Parathyroid adenoma (tissue), 2 donors: ENCODE results near the gene FKBP4.

Source experiments
- H2AFZ ChIP-seq: fragments of 300-600 bp; sonication (generic); one replicate; pipeline ENCODE4 v1.7.0; 2017; ENCODE audit warnings: antibody characterized with exemption, mild to moderate bottlenecking
- H3K27ac ChIP-seq: fragments of 300-600 bp; sonication (generic); one replicate; pipeline ENCODE4 v1.7.0; 2017
- H3K27me3 ChIP-seq: fragments of 300-600 bp; sonication (generic); one replicate; pipeline ENCODE4 v1.7.0; 2017; ENCODE audit warnings: low read length; ENCODE audit not compliant: control insufficient read depth, insufficient read depth
- H3K36me3 ChIP-seq: fragments of 300-600 bp; sonication (generic); one replicate; pipeline ENCODE4 v1.7.0; 2017; ENCODE audit warnings: low read length; ENCODE audit not compliant: control insufficient read depth, insufficient read depth
- H3K4me1 ChIP-seq: fragments of 300-600 bp; sonication (generic); one replicate; pipeline ENCODE4 v1.7.0; 2017; ENCODE audit warnings: control low read depth
- H3K4me2 ChIP-seq: fragments of 300-600 bp; sonication (generic); one replicate; pipeline ENCODE4 v1.7.0; 2017; ENCODE audit warnings: low read length
- H3K4me3 ChIP-seq: fragments of 300-600 bp; sonication (generic); one replicate; pipeline ENCODE4 v1.7.0; 2017; ENCODE audit warnings: low read depth, low read length
- H3K79me2 ChIP-seq: fragments of 300-600 bp; sonication (generic); one replicate; pipeline ENCODE4 v1.7.0; 2017; ENCODE audit warnings: control low read depth
- H3K9ac ChIP-seq: fragments of 300-600 bp; sonication (generic); one replicate; pipeline ENCODE4 v1.7.0; 2017; ENCODE audit warnings: mild to moderate bottlenecking
- H3K9me3 ChIP-seq: fragments of 300-600 bp; sonication (generic); one replicate; pipeline ENCODE4 v1.7.0; 2017; ENCODE audit warnings: low read length; ENCODE audit not compliant: control insufficient read depth
- CTCF ChIP-seq: fragments of 300-600 bp; sonication (generic); IDR thresholded peaks from one replicate; pipeline ENCODE4 v1.7.0; 2017; ENCODE audit warnings: antibody characterized with exemption, mild to moderate bottlenecking
- donor health status: primary hyperparathyroidism.

Gene FKBP4

GRCh38 chr12:2853626-2854025 lies 58.9 kb downstream of the FKBP4 start:
- Histone ChIP-seq H3K36me3 (no peaks in the 10 kb centered on the region), H2AFZ (peak overlapping the region; percentile 22), H3K27me3 (no peaks in the 10 kb centered on the region), H3K9me3 (no peaks in the 10 kb centered on the region), H3K79me2 (no peaks in the 10 kb centered on the region), H3K4me2 (no peak overlapping the region), H3K4me1 (no peaks in the 10 kb centered on the region), H3K4me3 (no peak overlapping the region), H3K9ac (no peak overlapping the region), H3K27ac (no peak overlapping the region)
- TF ChIP-seq CTCF, result peak; percentile 75
